Measurements from ENCODE around the gene USP4.

USP4 gene

GRCh38 chr3:49339941-49340800 is at the start of gene USP4:
USP4 (minus strand) TSS chr3:49340053; CDS start chr3:49340024, 29 bp downstream.
- Mint-ChIP-seq H3K4me1 (ENCODE audit: low read depth) (peaks cover 49% of the 10 kb centered on the region), H3K27me3 (no peaks in the 10 kb centered on the region), H3K4me3 (peak within 1 kb of the TSS; percentile 97), H3K9me3 (no peaks in the 10 kb centered on the region), H3K36me3 (ENCODE audit: low read depth) (peaks cover 34% of the 10 kb centered on the region), H3K27ac (peak within 1 kb of the TSS; percentile 92)
- DNase-seq = peak; percentile 94

DNA sequence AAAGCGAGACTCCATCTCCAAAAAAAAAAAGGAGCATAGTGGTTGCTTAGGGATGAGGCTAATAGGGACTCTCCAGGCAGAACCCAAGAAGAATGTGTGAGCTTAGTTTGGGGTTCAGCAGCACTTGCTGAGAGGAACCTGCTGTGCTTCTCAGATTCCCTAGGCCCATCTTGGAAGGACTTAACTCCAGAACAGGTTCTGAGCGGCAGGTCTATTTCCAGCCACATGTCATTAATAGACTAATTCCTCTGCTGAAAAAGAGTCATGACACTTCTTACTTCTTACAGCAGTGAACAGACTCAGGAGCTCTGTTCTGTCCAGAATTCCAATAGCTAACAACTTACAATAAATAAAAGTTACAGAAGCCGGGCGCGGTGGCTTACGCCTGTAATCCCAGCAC is 49.4 kb upstream of the USP4 start:
- Mint-ChIP-seq H3K27me3 (no peaks in the 10 kb centered on the region), H3K27ac (no peak overlapping the region), H3K9me3 (no peaks in the 10 kb centered on the region), H3K4me1 (ENCODE audit: low read depth) (peaks cover 62% of the 10 kb centered on the region), H3K36me3 (ENCODE audit: low read depth) (peaks cover 64% of the 10 kb centered on the region), H3K4me3 (no peak overlapping the region)
- DNase-seq = no peak

- Mint-ChIP-seq H3K4me1 (ENCODE audit: low read depth) (peaks cover 66% of the 10 kb centered on the region), H3K4me3 (no peak overlapping the region), H3K27ac (peak overlapping the region; percentile 63)
These were observed 48.5 kb upstream of the USP4 start for GRCh38 chr3:49388289-49388820.

GRCh38 chr3:49387721-49388120 is 47.9 kb upstream of the USP4 start:
- H3K36me3 Mint-ChIP-seq (ENCODE audit: low read depth) = peaks cover 59% of the 10 kb centered on the region
- no peak for DNase-seq
- H3K27me3 Mint-ChIP-seq = no peaks in the 10 kb centered on the region
- peaks cover 65% of the 10 kb centered on the region for H3K4me1 Mint-ChIP-seq (ENCODE audit: low read depth)
- H3K4me3 Mint-ChIP-seq = no peak overlapping the region
- H3K9me3 Mint-ChIP-seq = no peaks in the 10 kb centered on the region
- H3K27ac Mint-ChIP-seq = peak overlapping the region; percentile 63

More at GRCh38 chr3:49388289-49388820, 48.5 kb upstream of the USP4 start:
- Mint-ChIP-seq H3K27me3 (no peaks in the 10 kb centered on the region), H3K9me3 (no peaks in the 10 kb centered on the region), H3K36me3 (ENCODE audit: low read depth) (peaks cover 64% of the 10 kb centered on the region)
- DNase-seq = no peak

- DNase-seq = no peak
- Mint-ChIP-seq H3K9me3 (no peaks in the 10 kb centered on the region), H3K36me3 (ENCODE audit: low read depth) (peaks cover 51% of the 10 kb centered on the region), H3K27ac (peak overlapping the region; percentile 78), H3K4me1 (ENCODE audit: low read depth) (peaks cover 67% of the 10 kb centered on the region), H3K27me3 (no peaks in the 10 kb centered on the region), H3K4me3 (no peak overlapping the region)
These were observed 46.4 kb upstream of the USP4 start for GRCh38 chr3:49386056-49386756.

GRCh38 chr3:49385617-49386016 is 45.8 kb upstream of the USP4 start:
- Mint-ChIP-seq H3K27me3 (no peaks in the 10 kb centered on the region), H3K36me3 (ENCODE audit: low read depth) (peaks cover 50% of the 10 kb centered on the region), H3K27ac (peak overlapping the region; percentile 76), H3K9me3 (no peaks in the 10 kb centered on the region), H3K4me3 (no peak overlapping the region), H3K4me1 (ENCODE audit: low read depth) (peaks cover 68% of the 10 kb centered on the region)
- no peak for DNase-seq

DNA sequence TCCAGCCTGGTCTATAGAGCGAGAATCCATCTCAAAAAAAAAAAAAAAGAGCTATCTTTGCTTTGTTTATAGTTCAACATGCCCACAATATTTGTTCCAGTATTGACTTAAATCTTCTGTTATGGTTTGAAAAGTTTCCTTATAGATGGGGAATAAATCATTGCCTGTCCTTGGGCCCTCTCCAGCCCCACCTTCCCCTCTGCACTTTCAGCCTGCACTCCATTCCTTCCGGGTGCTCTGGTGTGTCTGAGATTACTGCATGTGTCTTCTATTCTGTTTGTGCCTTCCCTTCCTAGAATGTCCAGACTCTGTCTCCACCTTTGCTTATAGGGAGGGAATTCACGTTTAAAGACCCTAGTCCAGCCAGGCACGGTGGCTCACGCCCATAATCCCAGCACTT is 43.5 kb upstream of the USP4 start:
- H3K27ac Mint-ChIP-seq = peak overlapping the region; percentile 64

GRCh38 chr3:49378249-49378895 is 38.5 kb upstream of the USP4 start:
- peak overlapping the region; percentile 89 for H3K27ac Mint-ChIP-seq
- H3K9me3 Mint-ChIP-seq = peaks cover 2% of the 10 kb centered on the region
- no peaks in the 10 kb centered on the region for H3K27me3 Mint-ChIP-seq
- H3K36me3 Mint-ChIP-seq (ENCODE audit: low read depth) = peaks cover 45% of the 10 kb centered on the region
- DNase-seq = no peak
- H3K4me1 Mint-ChIP-seq (ENCODE audit: low read depth) = peaks cover 54% of the 10 kb centered on the region
- H3K4me3 Mint-ChIP-seq = no peak overlapping the region

More for the DNA sequence above, 43.5 kb upstream of the USP4 start:
- Mint-ChIP-seq H3K4me3 (no peak overlapping the region), H3K4me1 (ENCODE audit: low read depth) (peaks cover 67% of the 10 kb centered on the region), H3K27me3 (no peaks in the 10 kb centered on the region), H3K36me3 (ENCODE audit: low read depth) (peaks cover 40% of the 10 kb centered on the region), H3K9me3 (peaks cover 2% of the 10 kb centered on the region)
- DNase-seq = no peak

- Mint-ChIP-seq H3K4me1 (ENCODE audit: low read depth) (peaks cover 47% of the 10 kb centered on the region), H3K9me3 (peaks cover 2% of the 10 kb centered on the region), H3K27me3 (no peaks in the 10 kb centered on the region), H3K4me3 (no peak overlapping the region), H3K27ac (peak overlapping the region; percentile 90), H3K36me3 (ENCODE audit: low read depth) (peaks cover 54% of the 10 kb centered on the region)
- DNase-seq = peak; percentile 57
These were observed 37.6 kb upstream of the USP4 start for GRCh38 chr3:49377483-49377882.

GRCh38 chr3:49371946-49372345 is 32.1 kb upstream of the USP4 start:
- H3K27me3 Mint-ChIP-seq = no peaks in the 10 kb centered on the region
- peaks cover 81% of the 10 kb centered on the region for H3K36me3 Mint-ChIP-seq (ENCODE audit: low read depth)
- DNase-seq = no peak
- no peaks in the 10 kb centered on the region for H3K9me3 Mint-ChIP-seq
- peaks cover 26% of the 10 kb centered on the region for H3K4me1 Mint-ChIP-seq (ENCODE audit: low read depth)
- no peak overlapping the region for H3K4me3 Mint-ChIP-seq
- peak overlapping the region; percentile 62 for H3K27ac Mint-ChIP-seq

DNA sequence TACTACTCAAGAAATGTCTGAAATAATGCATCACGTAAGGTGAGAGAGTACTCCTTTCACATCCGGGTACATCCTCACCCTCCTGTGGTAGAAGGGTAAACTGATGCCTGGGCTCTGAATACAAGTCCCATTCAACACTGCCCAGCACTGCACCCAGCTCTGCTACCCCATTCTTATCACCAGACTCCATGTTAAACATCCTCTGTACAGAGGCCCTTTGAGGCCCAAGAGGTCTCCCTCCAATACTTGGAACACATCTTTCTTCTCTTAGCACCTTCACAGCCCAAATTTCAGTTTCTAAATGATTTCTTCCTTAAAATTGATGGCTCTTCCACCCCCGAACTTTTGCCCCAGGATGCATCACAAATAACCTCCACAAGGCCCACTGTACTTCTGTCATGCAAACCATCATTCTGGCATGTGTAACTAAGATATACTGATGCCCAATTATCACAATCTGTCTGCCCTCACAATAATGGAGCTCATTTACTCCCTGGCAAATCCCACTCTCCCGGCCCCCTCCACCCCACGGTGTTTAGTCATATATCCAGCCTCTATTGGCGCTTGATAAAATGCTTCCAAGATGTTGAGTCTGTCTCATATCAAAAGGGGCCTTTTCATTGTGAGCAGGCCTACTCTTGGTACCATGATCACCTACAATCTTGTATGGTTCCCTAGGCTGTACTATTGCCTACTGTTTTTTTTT is 30.9 kb upstream of the USP4 start:
- Mint-ChIP-seq H3K4me3 (no peak overlapping the region), H3K9me3 (no peaks in the 10 kb centered on the region), H3K27me3 (no peaks in the 10 kb centered on the region), H3K4me1 (ENCODE audit: low read depth) (peaks cover 23% of the 10 kb centered on the region), H3K27ac (peak overlapping the region; percentile 82), H3K36me3 (ENCODE audit: low read depth) (peaks cover 90% of the 10 kb centered on the region)
- no peak for DNase-seq

DNA sequence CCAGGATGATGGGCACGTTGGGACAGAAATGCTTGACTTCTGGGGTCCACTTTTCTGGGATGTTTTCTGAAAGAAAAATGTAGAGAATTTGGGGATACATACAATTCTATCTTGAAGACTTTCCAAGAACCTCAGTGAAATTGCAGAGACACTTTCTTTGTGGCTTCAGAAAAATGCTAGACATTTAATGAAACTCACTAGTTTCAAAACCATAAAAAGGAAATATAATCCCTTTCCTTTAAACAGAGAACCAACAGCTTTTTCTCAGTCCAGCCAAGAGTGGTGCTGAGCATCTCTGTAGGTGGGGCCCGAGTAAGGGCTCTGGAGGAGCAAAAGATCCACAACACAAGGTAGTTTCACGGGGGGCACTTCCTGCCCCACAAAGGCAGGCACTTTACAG is 22.7 kb upstream of the USP4 start:
- Mint-ChIP-seq H3K4me3 (no peak overlapping the region), H3K36me3 (ENCODE audit: low read depth) (peaks cover 91% of the 10 kb centered on the region), H3K9me3 (no peaks in the 10 kb centered on the region)

GRCh38 chr3:49359623-49360022 is 19.8 kb upstream of the USP4 start:
- H3K4me1 Mint-ChIP-seq (ENCODE audit: low read depth) = peaks cover 38% of the 10 kb centered on the region
- DNase-seq = no peak
- peaks cover 91% of the 10 kb centered on the region for H3K36me3 Mint-ChIP-seq (ENCODE audit: low read depth)
- no peaks in the 10 kb centered on the region for H3K9me3 Mint-ChIP-seq
- peak overlapping the region; percentile 86 for H3K4me3 Mint-ChIP-seq
- H3K27ac Mint-ChIP-seq = peak overlapping the region; percentile 95
- no peaks in the 10 kb centered on the region for H3K27me3 Mint-ChIP-seq

More for the DNA sequence above, 22.7 kb upstream of the USP4 start:
- Mint-ChIP-seq H3K4me1 (ENCODE audit: low read depth) (peaks cover 26% of the 10 kb centered on the region), H3K27ac (peak overlapping the region; percentile 86), H3K27me3 (no peaks in the 10 kb centered on the region)
- DNase-seq = no peak

GRCh38 chr3:49358884-49359225 is 19.0 kb upstream of the USP4 start:
- Mint-ChIP-seq H3K27me3 (no peaks in the 10 kb centered on the region), H3K4me3 (peak overlapping the region; percentile 86), H3K36me3 (ENCODE audit: low read depth) (peaks cover 90% of the 10 kb centered on the region), H3K9me3 (no peaks in the 10 kb centered on the region), H3K4me1 (ENCODE audit: low read depth) (peaks cover 39% of the 10 kb centered on the region), H3K27ac (peak overlapping the region; percentile 95)
- no peak for DNase-seq
